OCI-LY1 (cell line): ENCODE results near the gene CDH23.

Source experiments
- CTCF ChIP-seq: fragments of 200-600 bp; sonication (generic), shearing (Covaris generic); IDR thresholded peaks from 2 replicates; pipeline ENCODE4 v1.5.1; 2017; ENCODE audit warnings: mild to moderate bottlenecking, antibody characterized with exemption, low read length, moderate library complexity, mixed read lengths
- EZH2 ChIP-seq: fragments of 200-600 bp; sonication (generic), shearing (Covaris generic); IDR thresholded peaks from 2 replicates; pipeline ENCODE4 v1.8.0; 2017; ENCODE audit warnings: borderline replicate concordance, mixed run types, mild to moderate bottlenecking, antibody characterized with exemption, low read length, moderate library complexity, mixed read lengths

GRCh38 chr10:71613261-71613777, 216.6 kb downstream of the CDH23 start:
- no peak for TF ChIP-seq CTCF
- no peak for TF ChIP-seq EZH2
